HG03135 (cell line): Measurements from ENCODE around the gene FAM117B.
"Not testable (repeated sequence)": the region's sequence is repeated elsewhere in the genome, so short reads cannot be mapped to it uniquely, and the experiment has no call there.

Experiments used
- ATAC-seq: cut with Tn5 transposase; IDR thresholded peaks from one replicate; pipeline ENCODE4 v1.9.1; 2021; ENCODE audit warnings: mild to moderate bottlenecking, moderate library complexity; ENCODE audit not compliant: unreplicated experiment

Gene FAM117B

DNA sequence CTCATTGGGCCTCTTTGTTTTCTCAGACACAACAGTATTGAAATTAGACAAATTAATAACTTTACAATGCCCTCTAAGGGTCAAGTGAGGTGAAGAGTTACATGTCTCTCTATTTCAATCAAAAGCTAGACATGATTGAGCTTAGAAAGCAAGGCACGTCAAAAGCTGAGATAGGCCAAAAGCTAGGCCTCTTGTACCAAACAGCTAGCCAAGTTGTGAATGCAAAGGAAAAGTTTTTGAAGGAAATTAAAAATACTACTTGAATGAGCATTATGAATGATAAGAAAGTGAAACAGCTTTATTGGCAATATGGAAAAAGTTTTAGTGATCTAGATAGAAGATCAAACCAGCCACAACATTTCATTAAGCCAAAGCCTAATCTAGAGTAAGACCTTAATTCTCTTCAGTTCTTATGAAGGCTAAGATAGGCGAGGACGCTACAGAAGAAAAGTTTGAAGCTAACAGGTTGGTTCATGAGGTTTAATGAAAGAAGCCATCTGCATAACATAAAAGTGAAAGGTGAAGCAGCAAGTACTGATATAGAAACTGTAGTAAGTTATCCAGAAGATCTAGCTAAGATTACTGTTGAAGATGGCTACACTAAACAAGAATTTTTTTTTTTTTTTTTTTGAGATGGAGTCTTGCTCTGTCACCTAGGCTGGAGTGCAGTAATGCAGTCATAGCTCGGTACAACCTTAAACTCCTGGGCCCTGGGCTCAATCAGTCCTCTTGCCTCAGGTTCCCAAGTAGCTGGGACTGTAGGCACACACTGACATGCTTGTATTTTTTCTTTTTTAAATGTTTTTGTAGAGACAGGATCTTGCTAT, 65.5 kb downstream of the FAM117B start:
- ATAC-seq: no peak

DNA sequence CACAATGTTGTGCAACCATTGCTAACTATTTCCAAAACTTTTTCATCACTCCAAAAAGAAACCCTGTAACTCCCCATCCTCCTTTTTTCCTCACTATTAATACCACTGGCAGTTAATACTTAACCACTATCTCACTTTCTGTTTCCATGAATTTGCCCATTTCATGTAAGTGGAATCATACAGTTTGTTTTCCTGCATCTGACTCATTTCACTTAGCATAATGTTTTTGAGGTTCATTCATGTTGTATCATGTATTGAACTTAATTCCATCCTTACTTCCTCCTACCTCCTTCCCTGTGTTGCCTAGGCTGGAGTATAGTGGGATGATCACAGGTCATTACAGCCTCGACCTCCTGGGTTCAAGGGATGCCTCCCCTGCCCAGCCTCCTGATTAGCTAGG, 68.3 kb downstream of the FAM117B start:
- no peak for ATAC-seq

GRCh38 chr2:202704248-202704647, 69.5 kb downstream of the FAM117B start:
- ATAC-seq: no peak

DNA sequence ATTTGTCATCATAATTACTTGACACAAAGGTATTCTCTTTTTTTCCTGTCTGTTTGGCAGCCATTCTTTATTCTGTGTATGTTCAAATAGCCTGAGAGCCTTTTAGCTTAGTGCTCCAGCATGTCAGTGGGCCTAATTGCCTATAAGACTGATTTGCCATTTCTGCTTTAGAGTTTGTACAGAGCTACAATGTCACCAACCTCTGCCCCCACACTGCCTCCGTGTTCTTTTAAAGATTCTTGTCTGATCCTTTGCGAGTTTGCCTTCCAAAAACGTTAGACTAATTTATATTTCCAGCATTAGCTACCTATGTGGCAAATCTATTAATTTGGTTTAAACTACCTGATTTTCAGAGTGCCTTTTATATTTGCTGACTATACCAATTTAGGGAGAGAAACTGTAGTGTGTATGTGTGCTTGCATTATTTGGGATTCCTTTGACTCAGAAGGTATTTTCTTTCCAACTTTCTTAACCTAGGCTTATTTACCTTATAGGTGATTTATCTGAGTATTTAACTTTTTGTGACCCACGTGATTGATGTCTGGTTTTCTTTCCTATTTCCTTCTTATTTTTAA, 70.8 kb downstream of the FAM117B start:
- no peak for ATAC-seq

- not testable (repeated sequence) for ATAC-seq
Measured at GRCh38 chr2:202714971-202715935, 80.5 kb downstream of the FAM117B start.

DNA sequence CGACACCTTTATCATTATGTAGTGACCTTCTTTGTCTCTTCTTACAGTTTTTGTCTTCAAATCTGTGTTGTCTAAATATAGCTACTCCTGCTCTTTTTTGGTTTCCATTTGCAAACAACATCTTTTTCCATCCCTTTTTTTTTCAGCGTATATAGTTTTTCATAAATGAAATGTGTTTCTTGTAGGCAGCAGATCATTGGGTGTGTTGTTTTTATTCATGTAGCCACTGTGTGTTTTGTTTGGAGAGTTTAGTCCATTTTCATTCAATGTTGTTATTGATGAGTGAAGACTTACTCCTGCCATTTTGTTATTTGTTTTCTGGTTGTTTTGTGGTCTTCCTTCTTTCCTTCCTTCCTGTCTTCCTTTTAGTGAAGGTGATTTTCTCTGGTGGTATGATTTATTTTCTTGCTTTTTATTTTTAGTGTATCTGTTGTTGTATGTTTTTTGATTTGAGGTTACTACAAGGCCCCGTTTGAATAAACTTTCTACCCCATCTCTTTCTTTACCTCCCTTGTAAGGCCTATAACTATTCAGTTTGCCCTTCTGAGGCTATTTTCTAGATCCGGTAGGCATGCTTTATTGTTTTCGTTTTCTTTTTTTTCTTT, 81.4 kb downstream of the FAM117B start:
- ATAC-seq: no peak

DNA sequence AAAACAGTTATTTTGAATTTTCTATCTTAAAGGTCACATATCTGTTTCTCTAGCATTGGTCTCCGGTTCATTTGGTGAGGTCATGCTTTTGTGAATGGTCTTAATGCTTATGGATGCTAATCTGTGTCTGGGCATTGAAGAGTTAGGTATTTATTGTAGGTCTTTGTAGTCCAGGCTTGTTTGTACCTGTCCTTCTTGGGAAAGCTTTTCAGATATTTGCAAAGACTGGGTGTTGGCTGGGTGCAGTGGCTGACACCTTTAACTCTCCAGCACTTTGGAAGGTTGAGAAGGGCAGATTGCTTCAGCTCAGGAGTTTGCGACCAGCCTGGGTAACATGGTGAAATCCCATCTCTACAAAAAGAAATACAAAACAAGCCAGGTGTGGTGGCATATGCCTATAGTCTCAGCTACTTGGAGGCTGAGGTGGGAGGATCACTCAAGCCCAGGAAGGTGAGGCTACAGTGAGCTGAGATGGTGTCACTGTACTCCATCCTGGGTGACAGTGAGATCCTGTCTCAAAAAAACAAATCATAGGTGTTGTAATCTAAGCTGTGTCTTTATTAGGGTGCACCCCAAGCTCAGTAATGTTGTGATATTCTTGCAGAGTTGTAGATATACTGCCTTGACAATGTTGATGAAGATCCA, 82.3 kb downstream of the FAM117B start:
- no peak for ATAC-seq

DNA sequence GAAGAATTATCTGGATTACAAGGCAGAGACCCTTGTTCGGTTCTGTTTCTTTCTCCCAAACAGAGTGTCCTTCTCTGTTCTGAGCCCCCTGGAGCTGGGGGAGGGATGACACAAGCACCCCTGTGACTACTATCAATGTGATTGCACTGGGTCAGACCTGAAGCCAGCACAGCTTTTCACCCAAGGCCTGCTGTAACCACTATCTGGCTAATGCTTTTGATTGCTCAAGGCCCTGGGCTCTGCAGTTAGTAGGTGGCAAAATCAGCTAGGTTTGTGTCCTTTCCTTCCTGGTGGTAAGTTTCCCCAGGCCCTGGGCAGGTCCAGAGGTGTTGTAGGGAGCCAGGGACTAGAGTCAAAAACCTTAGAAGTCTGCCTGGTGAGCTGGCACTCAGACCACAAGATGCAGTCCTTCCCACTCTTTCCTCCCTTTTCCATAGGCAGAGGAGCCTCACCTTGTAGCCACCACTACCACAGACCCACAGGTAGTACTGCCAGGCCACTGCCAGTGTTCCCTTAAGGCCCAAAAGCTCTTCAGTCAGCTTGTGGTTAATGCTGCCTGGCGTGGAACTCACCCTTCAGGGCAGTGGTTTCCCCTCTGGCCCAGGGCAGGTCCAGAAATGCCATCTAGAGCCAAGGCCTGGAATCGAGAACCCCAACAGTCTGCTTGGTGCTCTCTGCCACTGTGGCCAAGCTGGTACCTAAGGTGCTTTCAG, 83.0 kb downstream of the FAM117B start:
- no peak for ATAC-seq

GRCh38 chr2:202718614-202719013, 83.8 kb downstream of the FAM117B start:
- ATAC-seq: no peak

GRCh38 chr2:202720226-202720625, 85.5 kb downstream of the FAM117B start:
- ATAC-seq: no peak

GRCh38 chr2:202721621-202722020, 86.9 kb downstream of the FAM117B start:
- no peak for ATAC-seq

GRCh38 chr2:202723746-202724145, 89.0 kb downstream of the FAM117B start:
- ATAC-seq: no peak

DNA sequence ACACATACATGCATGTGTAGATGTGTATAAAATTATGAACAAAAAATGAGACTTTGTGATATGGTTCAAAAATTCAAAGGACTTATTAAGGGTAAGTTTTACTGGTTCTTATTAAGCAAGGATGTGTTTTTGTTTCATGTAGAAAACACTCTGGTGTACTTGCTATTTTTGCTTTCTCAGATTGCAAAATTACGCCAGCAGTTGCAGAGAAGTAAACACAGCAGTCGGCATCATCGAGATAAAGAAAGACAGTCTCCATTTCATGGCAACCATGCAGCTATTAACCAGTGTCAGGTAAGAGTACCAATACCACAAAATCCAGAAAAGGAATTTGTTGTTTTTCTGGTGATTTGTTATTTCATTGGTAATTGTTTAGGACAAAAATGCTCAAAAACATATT, 91.3 kb downstream of the FAM117B start:
- ATAC-seq: no peak

GRCh38 chr2:202736826-202737225, 102.1 kb downstream of the FAM117B start:
- ATAC-seq: no peak

DNA sequence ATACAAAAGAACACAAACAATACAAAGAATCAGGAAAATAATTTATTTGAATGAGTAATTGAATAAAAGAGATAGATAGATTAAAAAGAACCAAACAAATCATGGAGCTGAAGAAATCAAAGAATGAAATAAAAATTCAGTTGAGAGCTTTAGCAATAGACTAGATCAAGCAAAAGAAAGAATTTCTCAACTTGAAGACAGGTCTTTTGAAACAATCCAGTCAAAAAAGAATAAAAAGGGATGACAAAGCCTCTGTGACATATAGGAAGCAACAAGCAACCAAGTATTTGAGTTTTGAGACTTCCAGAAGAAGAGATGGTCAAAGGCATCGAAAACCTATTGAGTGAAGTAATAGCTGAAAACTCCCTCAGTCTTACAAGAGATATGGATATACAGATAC, 108.8 kb downstream of the FAM117B start:
- ATAC-seq: no peak

GRCh38 chr2:202749477-202749876, 114.7 kb downstream of the FAM117B start:
- ATAC-seq: no peak

- no peak for ATAC-seq
Measured at GRCh38 chr2:202750763-202751427, 116.1 kb downstream of the FAM117B start.

DNA sequence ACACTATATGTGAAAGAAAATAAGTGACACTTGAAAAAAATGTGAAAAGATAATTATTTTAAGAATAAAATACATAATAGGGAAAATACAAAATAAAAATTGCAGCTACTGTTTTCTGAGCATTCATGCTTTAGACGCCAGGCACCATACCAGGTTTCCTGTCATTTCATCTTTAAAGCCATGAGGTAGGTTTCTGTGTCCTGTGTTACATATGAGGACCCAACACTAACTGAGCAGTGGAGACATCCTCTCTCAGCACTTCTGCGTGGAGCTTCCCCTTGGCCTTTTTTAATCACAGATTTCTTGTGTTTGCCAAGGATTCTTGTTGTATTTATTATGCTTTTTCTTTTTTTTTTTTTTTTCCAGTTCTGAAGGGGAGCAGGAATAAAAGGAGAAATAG, 117.3 kb downstream of the FAM117B start:
- no peak for ATAC-seq

GRCh38 chr2:202754936-202755335, 120.2 kb downstream of the FAM117B start:
- ATAC-seq: no peak
